Hematopoietic multipotent progenitor cell treated with erythropoietin and hydrocortisone succinate and interleukin-3 and kit ligand, for 15 days (in vitro differentiated cells): ENCODE results near the gene DHCR24.

Experiments
- DNase-seq: peaks from one replicate; pipeline ENCODE4 v3.0.0-alpha.2; 2015; ENCODE audit warnings: low spot score

The DHCR24 gene

GRCh38 chr1:54816130-54816529, 70.9 kb downstream of the DHCR24 start:
- no peak for DNase-seq

GRCh38 chr1:54815086-54815876, 71.7 kb downstream of the DHCR24 start:
- no peak for DNase-seq

- no peak for DNase-seq
Observed at GRCh38 chr1:54814571-54814970, 72.4 kb downstream of the DHCR24 start.

- DNase-seq = no peak
Observed at GRCh38 chr1:54814126-54814498, 72.9 kb downstream of the DHCR24 start.

- DNase-seq = no peak
Observed at GRCh38 chr1:54813485-54814125, 73.4 kb downstream of the DHCR24 start.

GRCh38 chr1:54812801-54813484, 74.1 kb downstream of the DHCR24 start:
- no peak for DNase-seq

- DNase-seq = no peak
Observed at GRCh38 chr1:54811739-54812655, 75.0 kb downstream of the DHCR24 start.

GRCh38 chr1:54811066-54811465, 75.9 kb downstream of the DHCR24 start:
- DNase-seq = no peak

GRCh38 chr1:54810153-54810942, 76.6 kb downstream of the DHCR24 start:
- peak; percentile 38 for DNase-seq

- DNase-seq = no peak
Observed at GRCh38 chr1:54809496-54810074, 77.4 kb downstream of the DHCR24 start.

- no peak for DNase-seq
Observed at GRCh38 chr1:54808443-54809207, 78.4 kb downstream of the DHCR24 start.

GRCh38 chr1:54807756-54808155, 79.2 kb downstream of the DHCR24 start:
- DNase-seq = no peak

GRCh38 chr1:54806931-54807611, 79.9 kb downstream of the DHCR24 start:
- DNase-seq = no peak

GRCh38 chr1:54805981-54806381, 81.0 kb downstream of the DHCR24 start:
- no peak for DNase-seq

- no peak for DNase-seq
Observed at GRCh38 chr1:54805466-54805865, 81.5 kb downstream of the DHCR24 start.

GRCh38 chr1:54804471-54805132, 82.4 kb downstream of the DHCR24 start:
- no peak for DNase-seq

GRCh38 chr1:54803761-54804470, 83.1 kb downstream of the DHCR24 start:
- no peak for DNase-seq
